Endothelial cell of umbilical vein (primary cell): ENCODE data around the gene AKAP12. TPM values are rescaled to one million over a fixed set of nuclear protein-coding genes. Genes with fewer than 3 reads are reported as not detected.

Experiments used
- BruUV-seq: library from RNA; stranded (reverse); fragments of 400-500 nt; replicated peaks from 2 replicates; lab custom pipeline; 2021; lab: Mats Ljungman, UMichigan
- CTCF ChIA-PET: fragments of 300-600, 350-600 bp; sonication (Branson Sonifier 250); formaldehyde crosslinking; loops from one replicate; lab custom pipeline; 2021; ENCODE audit warnings: antibody characterized with exemption, inconsistent platforms; lab: Charles Lee
- POLR2A ChIA-PET: fragments of 300-600, 350-600 bp; sonication (Branson Sonifier 250); formaldehyde crosslinking; loops from one replicate; lab custom pipeline; 2021; ENCODE audit warnings: antibody characterized with exemption, inconsistent platforms; lab: Charles Lee
- DNase-seq: peaks from one replicate; pipeline ENCODE4 v3.0.0-alpha.2; 2011; ENCODE audit warnings: low read depth, low spot score
- FAIRE-seq: peaks from 2 replicates; lab custom pipeline; 2011; peaks lifted over from hg19 to GRCh38; lab: Jason Lieb, UNC
- H2AFZ ChIP-seq: 2 replicates; pipeline ENCODE4 v1.6.0; 2012; ENCODE audit warnings: low read depth, low read length, control low read depth, inconsistent platforms
- H3K27ac ChIP-seq: 2 replicates; pipeline ENCODE4 v1.5.1; 2011; ENCODE audit warnings: low read depth, mild to moderate bottlenecking, control low read depth, low read length, moderate library complexity; ENCODE audit not compliant: insufficient read depth
- H3K27me3 ChIP-seq, 2 experiments: 2 replicates each; pipeline versions ENCODE4 v1.6.0 to v1.6.1; 2011; ENCODE audit warnings: low read length in 2 of 2, mixed read lengths in 1 of 2; ENCODE audit not compliant: control insufficient read depth in 2 of 2, insufficient read depth in 2 of 2
- H3K36me3 ChIP-seq, 2 experiments: 2 replicates in 1 of 2; 3 replicates in 1 of 2; pipeline ENCODE4 v1.5.1; 2011; ENCODE audit warnings: low read length in 2 of 2, mild to moderate bottlenecking in 1 of 2, moderate library complexity in 1 of 2; ENCODE audit not compliant: control insufficient read depth in 2 of 2, insufficient read depth in 2 of 2; ENCODE audit errors: extremely low read depth in 1 of 2
- H3K4me1 ChIP-seq: 3 replicates; pipeline ENCODE4 v1.5.1; 2011; ENCODE audit warnings: mild to moderate bottlenecking, low read length; ENCODE audit not compliant: control insufficient read depth, insufficient read depth; ENCODE audit errors: extremely low read depth
- H3K4me2 ChIP-seq: 2 replicates; pipeline ENCODE4 v1.6.1; 2011; ENCODE audit warnings: low read length, control low read depth, mixed read lengths; ENCODE audit not compliant: insufficient read depth
- H3K4me3 ChIP-seq, 3 experiments: fragments of 200-600 bp in 1 of 3; sonication (generic), shearing (Covaris generic) in 1 of 3; replicated peaks in 1 of 3; 2 replicates each; pipeline ENCODE4 v1.5.1; 2011 to 2016; ENCODE audit warnings: control low read depth in 3 of 3, low read length in 3 of 3, mild to moderate bottlenecking in 2 of 3, inconsistent platforms in 1 of 3, low read depth in 1 of 3, moderate library complexity in 1 of 3; ENCODE audit not compliant: insufficient read depth in 1 of 3
- H3K79me2 ChIP-seq: 2 replicates; pipeline ENCODE4 v1.6.0; 2012; ENCODE audit warnings: low read length, inconsistent platforms; ENCODE audit not compliant: control insufficient read depth, insufficient read depth
- H3K9ac ChIP-seq: replicated peaks from 2 replicates; pipeline ENCODE3; 2011; ENCODE audit warnings: low read length, control low read depth; ENCODE audit not compliant: insufficient read depth; ENCODE audit errors: extremely low read depth
- H3K9me1 ChIP-seq: replicated peaks from 3 replicates; pipeline ENCODE4 v1.6.0; 2011; ENCODE audit warnings: mild to moderate bottlenecking, low read length; ENCODE audit not compliant: control insufficient read depth, insufficient read depth; ENCODE audit errors: extremely low read depth
- H3K9me3 ChIP-seq: replicated peaks from 2 replicates; pipeline ENCODE4 v1.5.1; 2012; ENCODE audit warnings: low read length, inconsistent platforms; ENCODE audit not compliant: control insufficient read depth, insufficient read depth
- H4K20me1 ChIP-seq: replicated peaks from 2 replicates; pipeline ENCODE3; 2011; ENCODE audit warnings: mild to moderate bottlenecking, low read length; ENCODE audit not compliant: control insufficient read depth, insufficient read depth; ENCODE audit errors: extremely low read depth
- CTCF ChIP-seq, 2 donors: IDR thresholded peaks; 1 replicate in 1 of 2; 2 replicates in 1 of 2; pipeline ENCODE4 v1.5.1; 2011; ENCODE audit warnings: low read length in 2 of 2, mild to moderate bottlenecking in 2 of 2, moderate library complexity in 2 of 2, control low read depth in 1 of 2, inconsistent platforms in 1 of 2, low read depth in 1 of 2; ENCODE audit not compliant: insufficient read depth in 1 of 2; ENCODE audit errors: extremely low read depth in 1 of 2
- EZH2 ChIP-seq: IDR thresholded peaks from 2 replicates; pipeline ENCODE4 v1.6.1; 2012; ENCODE audit warnings: borderline replicate concordance, low read depth, mild to moderate bottlenecking, moderate library complexity, low read length, inconsistent platforms; ENCODE audit not compliant: severe bottlenecking
- FOS ChIP-seq: IDR thresholded peaks from 2 replicates; pipeline ENCODE4 v1.6.1; 2011; ENCODE audit warnings: mild to moderate bottlenecking, low read length, moderate library complexity, borderline replicate concordance; ENCODE audit not compliant: insufficient read depth
- GATA2 ChIP-seq: IDR thresholded peaks from 2 replicates; pipeline ENCODE4 v1.7.0; 2011; ENCODE audit warnings: low read depth, mild to moderate bottlenecking, moderate library complexity, mixed read lengths, low read length; ENCODE audit not compliant: insufficient read length, insufficient read depth
- JUN ChIP-seq: IDR thresholded peaks from 2 replicates; pipeline ENCODE4 v1.6.1; 2011; ENCODE audit warnings: borderline replicate concordance, low read depth; ENCODE audit not compliant: insufficient read length, insufficient read depth
- MAX ChIP-seq: IDR thresholded peaks from 2 replicates; pipeline ENCODE4 v1.6.1; 2011; ENCODE audit not compliant: insufficient read depth, insufficient read length
- MYC ChIP-seq: IDR thresholded peaks from one replicate; pipeline ENCODE4 v1.6.1; 2011; ENCODE audit warnings: mild to moderate bottlenecking, low read depth, low read length
- POLR2A ChIP-seq: IDR thresholded peaks from 2 replicates; pipeline ENCODE4 v1.6.1; 2012; ENCODE audit warnings: low read depth, mild to moderate bottlenecking, control low read depth, low read length
- POLR2AphosphoS5 ChIP-seq: IDR thresholded peaks from 2 replicates; pipeline ENCODE4 v1.6.1; 2012; ENCODE audit warnings: low read depth, mild to moderate bottlenecking, control low read depth, low read length, moderate library complexity; ENCODE audit not compliant: insufficient read depth
- dilution Hi-C: fragments of 300-500 bp; cut with MboI; formaldehyde crosslinking; loops from one replicate; pipeline ENCODE4 v1.15.0; 2019; ENCODE audit warnings: low sequenced_read_pairs; ENCODE audit not compliant: extremely low pct_ligation_motif_present
- intact Hi-C: fragments of 100-400 bp; cut with micrococcal nuclease; formaldehyde crosslinking; loops from one replicate; pipeline ENCODE4 v1.10.0; 2022
- polyA plus RNA-seq, 4 experiments: library from polyadenylated mRNA; depleted of rRNA in 3 of 4; stranded (reverse) in 3 of 4; unstranded in 1 of 4; fragments of >200 nt; gene quantifications; 2 replicates each; pipeline versions ENCODE4 v1.2.1 to v1.2.3, GENCODE V29; 2011 to 2012; ENCODE audit warnings: missing spikeins in 1 of 4
- total RNA-seq: library from RNA; stranded (reverse); gene quantifications from 2 replicates; pipeline ENCODE4 v1.2.3, GENCODE V29; 2021

Gene AKAP12
- total and polyA plus RNA-seq, 2 donors (not counting 3 experiments of a cell fraction or from before 2014, with no cell fraction given) = 46.9 to 340 TPM

- no peaks in the 10 kb centered on the region for H4K20me1 ChIP-seq
- intact Hi-C loops (loop anchor here (2.0 kb wide), 1 partner anchor 15 kb away; no protein-coding TSS in a partner anchor), dilution Hi-C loops (no loop called here)
- H3K4me2 ChIP-seq = peak overlapping the region; percentile 57
- TF ChIP-seq CTCF (IDR thresholded peaks at IDR 0.05; ENCODE audit: extremely low read depth in 1 of 2, insufficient read depth in 1 of 2, low read depth in 1 of 2, low read length in 2 of 2) (no peak), JUN (no peak), EZH2 (no peak), FOS (no peak), POLR2AphosphoS5 (no peak), GATA2 (no peak), MAX (no peak), MYC (no peak), POLR2A (no peak)
- FAIRE-seq (peak; percentile 80), DNase-seq (peak; percentile 65)
- no peaks in the 10 kb centered on the region for H3K9me3 ChIP-seq
- ChIA-PET CTCF (no interaction called here), POLR2A (no interaction called here)
- peaks cover 18% of the 10 kb centered on the region for H3K4me1 ChIP-seq
- H3K9ac ChIP-seq = no peak overlapping the region
- H3K36me3 ChIP-seq = no peaks in the 10 kb centered on the region
- H2AFZ ChIP-seq = no peak overlapping the region
- no TSS peak for BruUV-seq
- no peaks in the 10 kb centered on the region for H3K9me1 ChIP-seq
- H3K4me3 ChIP-seq = no peak overlapping the region
- no peak overlapping the region for H3K27ac ChIP-seq
- peaks cover 73% of the 10 kb centered on the region for H3K79me2 ChIP-seq
- H3K27me3 ChIP-seq = no peaks in the 10 kb centered on the region
These were observed 29.7 kb downstream of the AKAP12 start for GRCh38 chr6:151269321-151269995.
